MCF 10A (cell line): Measurements from ENCODE around the gene NAT14. TPM values are rescaled to one million over a fixed set of nuclear protein-coding genes. Genes with fewer than 3 reads are reported as not detected.

Source experiments
- BruUV-seq: library from RNA; stranded (reverse); fragments of 400-500 nt; replicated peaks from 2 replicates; lab custom pipeline; 2021; lab: Mats Ljungman, UMichigan
- CTCF ChIA-PET: fragments of 300-600 bp; sonication (Branson Sonifier 250); formaldehyde crosslinking; extraction: SDS; loops from one replicate; lab custom pipeline; 2021; ENCODE audit warnings: antibody characterized with exemption, inconsistent platforms; lab: Yijun Ruan, JAX
- POLR2A ChIA-PET: fragments of 300-600, 350-650 bp; sonication (Branson Sonifier 250); formaldehyde crosslinking; extraction: SDS; loops from one replicate; lab custom pipeline; 2020; ENCODE audit warnings: antibody characterized with exemption, inconsistent platforms; lab: Yijun Ruan, JAX
- DNase-seq: peaks from one replicate; pipeline ENCODE4 v3.0.0-alpha.2; 2018; ENCODE audit not compliant: unreplicated experiment
- H3K27ac Mint-ChIP-seq: one replicate; pipeline ENCODE4 v1.8.0; 2022; ENCODE audit warnings: mild to moderate bottlenecking, low read depth, mixed read lengths; ENCODE audit not compliant: unreplicated experiment
- H3K27me3 Mint-ChIP-seq: one replicate; pipeline ENCODE4 v1.8.0; 2022; ENCODE audit warnings: mixed read lengths; ENCODE audit not compliant: insufficient read depth, unreplicated experiment
- H3K36me3 Mint-ChIP-seq: one replicate; pipeline ENCODE4 v1.8.0; 2022; ENCODE audit warnings: mild to moderate bottlenecking, moderate library complexity, mixed read lengths; ENCODE audit not compliant: insufficient read depth, unreplicated experiment
- H3K4me1 Mint-ChIP-seq: one replicate; pipeline ENCODE4 v1.8.0; 2022; ENCODE audit warnings: mixed read lengths; ENCODE audit not compliant: insufficient read depth, unreplicated experiment
- H3K4me3 Mint-ChIP-seq: one replicate; pipeline ENCODE4 v1.8.0; 2022; ENCODE audit warnings: mild to moderate bottlenecking, moderate library complexity, mixed read lengths; ENCODE audit not compliant: unreplicated experiment
- H3K9me3 Mint-ChIP-seq: one replicate; pipeline ENCODE4 v1.8.0; 2022; ENCODE audit warnings: mixed read lengths; ENCODE audit not compliant: unreplicated experiment
- CTCF ChIP-seq: fragments of 200-600 bp; IDR thresholded peaks from one replicate; pipeline ENCODE4 v1.8.0; 2022; ENCODE audit warnings: antibody characterized with exemption, mild to moderate bottlenecking; ENCODE audit not compliant: unreplicated experiment
- intact Hi-C: fragments of 100-400 bp; cut with micrococcal nuclease; formaldehyde crosslinking; loops from 2 replicates; pipeline ENCODE4 v1.14.1; 2022
- total RNA-seq: library from RNA; stranded (reverse); gene quantifications from 2 replicates; pipeline ENCODE4 v1.2.3, GENCODE V29; 2022

NAT14 gene
- total RNA-seq, 1 experiment from 2014 or later: 22.8 TPM

- H3K9me3 Mint-ChIP-seq: peaks cover 6% of the 10 kb centered on the region
- TF ChIP-seq CTCF: no peak
- no peak overlapping the region for H3K27ac Mint-ChIP-seq
- DNase-seq: no peak
- no TSS peak for BruUV-seq
- H3K27me3 Mint-ChIP-seq: no peaks in the 10 kb centered on the region
- H3K36me3 Mint-ChIP-seq: peaks cover 2% of the 10 kb centered on the region
- no peaks in the 10 kb centered on the region for H3K4me1 Mint-ChIP-seq
- CTCF ChIA-PET: interaction anchor here (0.6 to 1.2 kb wide), 2 partner anchors 11 to 247 kb away, joined by 3 read pairs; no protein-coding TSS in a partner anchor
- POLR2A ChIA-PET: no interaction called here
- intact Hi-C loops: loop anchor here (10.0 kb wide), 1 partner anchor 86 kb away; no protein-coding TSS in a partner anchor
- H3K4me3 Mint-ChIP-seq: no peak overlapping the region
These were observed 15.5 kb downstream of the NAT14 start for GRCh38 chr19:55500368-55500952.

- TF ChIP-seq CTCF: no peak
- BruUV-seq: no TSS peak
- no peaks in the 10 kb centered on the region for H3K4me1 Mint-ChIP-seq
- ChIA-PET CTCF (interaction anchor here (0.6 to 2.4 kb wide), 2 partner anchors 35 to 1498 kb away, joined by 3 to 26 read pairs; no protein-coding TSS in a partner anchor), POLR2A (no interaction called here)
- no peaks in the 10 kb centered on the region for H3K27me3 Mint-ChIP-seq
- H3K4me3 Mint-ChIP-seq: no peak overlapping the region
- no peak overlapping the region for H3K27ac Mint-ChIP-seq
- intact Hi-C loops: loop anchor here (10.0 kb wide), 1 partner anchor 88 kb away; no protein-coding TSS in a partner anchor
- no peak for DNase-seq
- peaks cover 6% of the 10 kb centered on the region for H3K36me3 Mint-ChIP-seq
- peaks cover 6% of the 10 kb centered on the region for H3K9me3 Mint-ChIP-seq
These were observed 17.4 kb downstream of the NAT14 start for GRCh38 chr19:55502197-55502952.

GRCh38 chr19:55503157-55503501 lies 18.1 kb downstream of the NAT14 start:
- CTCF ChIA-PET: interaction anchor here (0.6 to 2.9 kb wide), 15 partner anchors 9 to 1497 kb away, joined by 3 to 64 read pairs (median 6); partner anchors contain the start of genes ZNF784 and ZNF865
- Mint-ChIP-seq H3K9me3 (peaks cover 6% of the 10 kb centered on the region), H3K27me3 (no peaks in the 10 kb centered on the region), H3K36me3 (peaks cover 6% of the 10 kb centered on the region), H3K4me3 (no peak overlapping the region), H3K4me1 (no peaks in the 10 kb centered on the region), H3K27ac (no peak overlapping the region)
- intact Hi-C loops: loop anchor here (10.0 kb wide), 1 partner anchor 88 kb away; no protein-coding TSS in a partner anchor
- BruUV-seq: no TSS peak
- TF ChIP-seq CTCF: no peak
- no peak for DNase-seq
- POLR2A ChIA-PET: interaction anchor here (0.9 to 1.5 kb wide), 3 partner anchors 41 to 362 kb away, joined by 4 read pairs; partner anchors contain the start of gene ISOC2
